H9 (cell line): ENCODE measurements around the gene ASF1B. TPM values are rescaled to one million over a fixed set of nuclear protein-coding genes. Genes with fewer than 3 reads are reported as not detected.

Source experiments
- DNase-seq: peaks from one replicate; pipeline ENCODE4 v3.0.0-alpha.2; 2017
- H2AFZ ChIP-seq: one replicate; pipeline ENCODE4 v1.6.1; 2013; ENCODE audit warnings: mild to moderate bottlenecking, low read length, control low read depth, moderate library complexity
- H2AK5ac ChIP-seq: 2 replicates; pipeline ENCODE4 v1.6.1; 2013; ENCODE audit warnings: low read length, control low read depth, mixed read lengths; ENCODE audit not compliant: insufficient read length
- H2BK120ac ChIP-seq: one replicate; pipeline ENCODE4 v1.6.1; 2013; ENCODE audit warnings: low read depth, mild to moderate bottlenecking, low read length, control low read depth, inconsistent platforms; ENCODE audit not compliant: poor library complexity, severe bottlenecking
- H2BK12ac ChIP-seq: 2 replicates; pipeline ENCODE4 v1.6.1; 2013; ENCODE audit warnings: low read length, control low read depth, mixed read lengths, low read depth; ENCODE audit not compliant: insufficient read length
- H2BK15ac ChIP-seq: 2 replicates; pipeline ENCODE4 v1.6.1; 2013; ENCODE audit warnings: low read depth, low read length, control low read depth
- H2BK20ac ChIP-seq: one replicate; pipeline ENCODE4 v1.6.1; 2013; ENCODE audit warnings: low read depth, mild to moderate bottlenecking, low read length, control low read depth, inconsistent platforms; ENCODE audit not compliant: poor library complexity, severe bottlenecking
- H2BK5ac ChIP-seq: 2 replicates; pipeline ENCODE4 v1.6.1; 2013; ENCODE audit warnings: low read length, control low read depth, mixed read lengths; ENCODE audit not compliant: insufficient read length
- H3K14ac ChIP-seq: 2 replicates; pipeline ENCODE4 v1.6.1; 2013; ENCODE audit warnings: low read length, control low read depth; ENCODE audit not compliant: insufficient read depth
- H3K18ac ChIP-seq: 2 replicates; pipeline ENCODE4 v1.6.1; 2013; ENCODE audit warnings: low read depth, mild to moderate bottlenecking, mixed read lengths, low read length, control low read depth; ENCODE audit not compliant: insufficient read length
- H3K23ac ChIP-seq: 2 replicates; pipeline ENCODE4 v1.6.1; 2013; ENCODE audit warnings: low read length, control low read depth, mixed read lengths, low read depth; ENCODE audit not compliant: insufficient read length
- H3K23me2 ChIP-seq: 2 replicates; pipeline ENCODE4 v1.6.1; 2013; ENCODE audit warnings: low read depth, mild to moderate bottlenecking, mixed read lengths, low read length, control low read depth; ENCODE audit not compliant: insufficient read length, poor library complexity, severe bottlenecking
- H3K27ac ChIP-seq: 2 replicates; pipeline ENCODE4 v1.5.1; 2013; ENCODE audit warnings: low read length, control low read depth, mixed read lengths, low read depth; ENCODE audit not compliant: insufficient read length
- H3K27me3 ChIP-seq: 2 replicates; pipeline ENCODE4 v1.6.1; 2013; ENCODE audit warnings: low read length, control low read depth, inconsistent platforms; ENCODE audit not compliant: insufficient read depth
- H3K4ac ChIP-seq: 2 replicates; pipeline ENCODE4 v1.6.1; 2013; ENCODE audit warnings: low read depth, mild to moderate bottlenecking, control low read depth, inconsistent platforms, low read length, moderate library complexity
- H3K4me1 ChIP-seq: 2 replicates; pipeline ENCODE4 v1.6.1; 2013; ENCODE audit warnings: low read length, control low read depth, inconsistent platforms; ENCODE audit not compliant: insufficient read depth
- H3K4me2 ChIP-seq: 2 replicates; pipeline ENCODE4 v1.6.1; 2013; ENCODE audit warnings: low read length, control low read depth, mixed read lengths; ENCODE audit not compliant: insufficient read length, insufficient read depth
- H3K56ac ChIP-seq: 2 replicates; pipeline ENCODE4 v1.6.1; 2013; ENCODE audit warnings: low read depth, mild to moderate bottlenecking, mixed read lengths, low read length, control low read depth; ENCODE audit not compliant: insufficient read length
- H3K79me1 ChIP-seq: 2 replicates; pipeline ENCODE4 v1.6.1; 2013; ENCODE audit warnings: low read depth, mild to moderate bottlenecking, moderate library complexity, low read length, control low read depth, inconsistent platforms; ENCODE audit not compliant: insufficient read depth, poor library complexity, severe bottlenecking
- H3K79me2 ChIP-seq: 2 replicates; pipeline ENCODE4 v1.6.1; 2013; ENCODE audit warnings: low read length, control low read depth, inconsistent platforms; ENCODE audit not compliant: insufficient read depth
- H3K9ac ChIP-seq: 2 replicates; pipeline ENCODE4 v1.6.1; 2013; ENCODE audit warnings: low read length, control low read depth, mixed read lengths; ENCODE audit not compliant: insufficient read length; ENCODE audit errors: extremely low read depth
- H3K9me3 ChIP-seq: one replicate; pipeline ENCODE4 v1.6.1; 2013; ENCODE audit warnings: low read depth, low read length, inconsistent platforms; ENCODE audit not compliant: control insufficient read depth
- H3T11ph ChIP-seq: one replicate; pipeline ENCODE4 v1.6.1; 2013; ENCODE audit warnings: mild to moderate bottlenecking, low read length, control low read depth, inconsistent platforms
- H4K20me1 ChIP-seq: one replicate; pipeline ENCODE4 v1.6.1; 2013; ENCODE audit not compliant: control insufficient read depth, insufficient read length, insufficient read depth
- H4K5ac ChIP-seq: 2 replicates; pipeline ENCODE4 v1.6.1; 2013; ENCODE audit warnings: low read depth, mild to moderate bottlenecking, mixed read lengths, low read length, control low read depth; ENCODE audit not compliant: insufficient read length
- H4K8ac ChIP-seq: replicated peaks from 2 replicates; pipeline ENCODE4 v1.6.1; 2013; ENCODE audit warnings: low read length, control low read depth, mixed read lengths, low read depth; ENCODE audit not compliant: insufficient read length
- H4K91ac ChIP-seq: 2 replicates; pipeline ENCODE4 v1.6.1; 2013; ENCODE audit warnings: low read depth, mild to moderate bottlenecking, moderate library complexity, mixed read lengths, low read length, control low read depth; ENCODE audit not compliant: insufficient read length
- H3K27ac Mint-ChIP-seq, 3 experiments: 2 replicates in 2 of 3; 3 replicates in 1 of 3; pipeline ENCODE4 v1.8.0; 2020 to 2021; ENCODE audit warnings: mixed read lengths in 3 of 3, mild to moderate bottlenecking in 1 of 3, moderate library complexity in 1 of 3
- H3K27me3 Mint-ChIP-seq: 2 replicates; pipeline ENCODE4 v1.8.0; 2021; ENCODE audit warnings: low read depth, mild to moderate bottlenecking, moderate library complexity, mixed read lengths
- H3K36me3 Mint-ChIP-seq, 3 experiments: 2 replicates in 2 of 3; 3 replicates in 1 of 3; pipeline ENCODE4 v1.8.0; 2020 to 2021; ENCODE audit warnings: low read depth in 3 of 3, mixed read lengths in 3 of 3; ENCODE audit not compliant: insufficient read depth in 1 of 3
- H3K4me1 Mint-ChIP-seq, 2 experiments: 2 replicates each; pipeline ENCODE4 v1.8.0; 2020; ENCODE audit warnings: mixed read lengths in 2 of 2
- H3K4me3 Mint-ChIP-seq, 2 experiments: 2 replicates in 1 of 2; 3 replicates in 1 of 2; pipeline ENCODE4 v1.8.0; 2020 to 2021; ENCODE audit warnings: mild to moderate bottlenecking in 2 of 2, mixed read lengths in 2 of 2, moderate library complexity in 1 of 2
- H3K9me3 Mint-ChIP-seq, 2 experiments: 2 replicates in 1 of 2; 3 replicates in 1 of 2; pipeline ENCODE4 v1.8.0; 2020; ENCODE audit warnings: mild to moderate bottlenecking in 2 of 2, mixed read lengths in 2 of 2, moderate library complexity in 1 of 2
- WGBS: extraction: QIAGEN DNeasy Blood & Tissue Kit; methylation state at CpG from one replicate; pipeline ENCODE4 v1.1.7; 2013; ENCODE audit warnings: missing lambda C conversion rate, low lambda C conversion rate, mixed read lengths; ENCODE audit not compliant: insufficient read length; ENCODE audit errors: extremely low coverage; 5-methylcytosine and 5-hydroxymethylcytosine counted together
- total RNA-seq: library from RNA; stranded (reverse); gene quantifications from 2 replicates; pipeline ENCODE4 v1.2.1, GENCODE V29; 2021
- TF ChIP-seq, protein P1 (sequence below): fragments of 200-600 bp; sonication (generic); conservative IDR thresholded peaks from 3 replicates; pipeline ENCODE4 v1.8.0; 2021; ENCODE audit warnings: antibody characterized with exemption, mild to moderate bottlenecking

Gene ASF1B
- total RNA-seq, 1 experiment from 2014 or later: 46.6 TPM

GRCh38 chr19:14119644-14120496 is 16.5 kb downstream of the ASF1B start:
- H3K4ac ChIP-seq: no peak overlapping the region
- H3K23me2 ChIP-seq: peaks cover 16% of the 10 kb centered on the region
- H3K27ac ChIP-seq: no peak overlapping the region
- no peaks in the 10 kb centered on the region for H3K9me3 ChIP-seq
- no peak overlapping the region for H2BK12ac ChIP-seq
- H4K8ac ChIP-seq: no peak overlapping the region
- no peaks in the 10 kb centered on the region for H3K9me3 Mint-ChIP-seq
- no peak overlapping the region for H2AK5ac ChIP-seq
- no peak overlapping the region for H3K23ac ChIP-seq
- no peak overlapping the region for H3K18ac ChIP-seq
- no peak overlapping the region for H3T11ph ChIP-seq
- no peak overlapping the region for H2AFZ ChIP-seq
- no peaks in the 10 kb centered on the region; the same call in 1 of the 2 replicates for H3K27me3 ChIP-seq
- H3K4me1 ChIP-seq: peaks cover 2% of the 10 kb centered on the region; the same call in 1 of the 2 replicates
- WGBS: no CpG with 5 or more reads among the region's 7 CpGs
- H3K79me1 ChIP-seq: no peaks in the 10 kb centered on the region
- peaks cover 2% of the 10 kb centered on the region; the same call in 1 of the 2 replicates for H3K79me2 ChIP-seq
- no peak for DNase-seq
- peaks cover 19 to 39% (median 31%) of the 10 kb centered on the region in 3 experiments for H3K36me3 Mint-ChIP-seq
- H3K56ac ChIP-seq: no peak overlapping the region
- H3K4me3 Mint-ChIP-seq: no peak overlapping the region; a peak in 1 of 5 replicates
- no peak overlapping the region for H4K91ac ChIP-seq
- TF ChIP-seq, protein P1, sequence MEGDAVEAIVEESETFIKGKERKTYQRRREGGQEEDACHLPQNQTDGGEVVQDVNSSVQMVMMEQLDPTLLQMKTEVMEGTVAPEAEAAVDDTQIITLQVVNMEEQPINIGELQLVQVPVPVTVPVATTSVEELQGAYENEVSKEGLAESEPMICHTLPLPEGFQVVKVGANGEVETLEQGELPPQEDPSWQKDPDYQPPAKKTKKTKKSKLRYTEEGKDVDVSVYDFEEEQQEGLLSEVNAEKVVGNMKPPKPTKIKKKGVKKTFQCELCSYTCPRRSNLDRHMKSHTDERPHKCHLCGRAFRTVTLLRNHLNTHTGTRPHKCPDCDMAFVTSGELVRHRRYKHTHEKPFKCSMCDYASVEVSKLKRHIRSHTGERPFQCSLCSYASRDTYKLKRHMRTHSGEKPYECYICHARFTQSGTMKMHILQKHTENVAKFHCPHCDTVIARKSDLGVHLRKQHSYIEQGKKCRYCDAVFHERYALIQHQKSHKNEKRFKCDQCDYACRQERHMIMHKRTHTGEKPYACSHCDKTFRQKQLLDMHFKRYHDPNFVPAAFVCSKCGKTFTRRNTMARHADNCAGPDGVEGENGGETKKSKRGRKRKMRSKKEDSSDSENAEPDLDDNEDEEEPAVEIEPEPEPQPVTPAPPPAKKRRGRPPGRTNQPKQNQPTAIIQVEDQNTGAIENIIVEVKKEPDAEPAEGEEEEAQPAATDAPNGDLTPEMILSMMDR: no peak
- peak overlapping the region in 1 of 3 experiments; percentile 47; a peak in 2 of 7 replicates for H3K27ac Mint-ChIP-seq
- peaks cover 2% of the 10 kb centered on the region; the same call in 1 of the 2 replicates for H3K27me3 Mint-ChIP-seq
- no peak overlapping the region for H3K4me2 ChIP-seq
- H4K5ac ChIP-seq: no peak overlapping the region
- no peak overlapping the region for H3K9ac ChIP-seq
- no peak overlapping the region for H2BK120ac ChIP-seq
- H3K4me1 Mint-ChIP-seq: peaks cover 18 to 21% of the 10 kb centered on the region in 2 experiments
- H2BK20ac ChIP-seq: no peak overlapping the region
- H2BK5ac ChIP-seq: no peak overlapping the region
- no peaks in the 10 kb centered on the region for H4K20me1 ChIP-seq
- no peak overlapping the region for H3K14ac ChIP-seq
- H2BK15ac ChIP-seq: no peak overlapping the region
